A549 (cell line): ENCODE results near the gene MSS51. TPM values are rescaled to one million over a fixed set of nuclear protein-coding genes. Genes with fewer than 3 reads are reported as not detected.

Source experiments
- ATAC-seq, 2 experiments: fragments of 200-7000 bp in 1 of 2; fragments of >200 bp in 1 of 2; cut with Nextera tagmentation in 1 of 2; cut with Tn5 transposase in 1 of 2; 3 replicates each; pipeline versions ENCODE4 v1.8.0 to v1.9.1; 2018 to 2020; ENCODE audit warnings: mild to moderate bottlenecking in 1 of 2, moderate library complexity in 1 of 2
- CTCF ChIA-PET: fragments of 300-600 bp; sonication (Branson Sonifier 250); formaldehyde crosslinking; extraction: SDS; loops from one replicate; lab custom pipeline; 2021; ENCODE audit warnings: antibody characterized with exemption, inconsistent platforms; lab: Yijun Ruan, JAX
- POLR2A ChIA-PET: fragments of 350-600 bp; formaldehyde crosslinking; extraction: SDS; loops from one replicate; lab custom pipeline; 2021; ENCODE audit warnings: antibody characterized with exemption, inconsistent platforms; lab: Yijun Ruan, JAX
- DNase-seq, 2 experiments: peaks; one replicate each; pipeline versions ENCODE4 v3.0.0 to v3.0.0-alpha.2; 2011 to 2016; ENCODE audit warnings: low read depth in 1 of 2, low spot score in 1 of 2
- FAIRE-seq: peaks from 2 replicates; lab custom pipeline; 2011; peaks lifted over from hg19 to GRCh38; lab: Jason Lieb, UNC
- H3K27ac ChIP-seq, 2 experiments: fragments of >200 bp; sonication (Bioruptor Twin); formaldehyde crosslinking; 3 replicates each; pipeline ENCODE4 v1.5.1; 2016 to 2017
- H3K4me1 ChIP-seq: fragments of >200 bp; sonication (Bioruptor Twin); formaldehyde crosslinking; 3 replicates; pipeline ENCODE4 v1.6.1; 2016
- H3K4me2 ChIP-seq: fragments of >200 bp; sonication (Bioruptor Twin); formaldehyde crosslinking; 3 replicates; pipeline ENCODE4 v1.6.1; 2016
- H3K4me3 ChIP-seq: fragments of >200 bp; sonication (Bioruptor Twin); formaldehyde crosslinking; 3 replicates; pipeline ENCODE4 v1.5.1; 2016
- H3K9me3 ChIP-seq: fragments of >200 bp; sonication (Bioruptor Twin); formaldehyde crosslinking; 3 replicates; pipeline ENCODE4 v1.6.1; 2016
- BHLHE40 ChIP-seq: IDR thresholded peaks from 2 replicates; pipeline ENCODE4 v1.6.1; 2012; ENCODE audit warnings: low read depth, low read length, inconsistent platforms
- CBX2 ChIP-seq: fragments of 200-600 bp; sonication (generic); IDR thresholded peaks from 2 replicates; pipeline ENCODE4 v1.6.1; 2016; ENCODE audit warnings: low read depth, mild to moderate bottlenecking, borderline replicate concordance
- CTCF ChIP-seq: fragments of >200 bp; sonication (Bioruptor Twin); formaldehyde crosslinking; IDR thresholded peaks from 3 replicates; pipeline ENCODE4 v1.5.1; 2016
- EHMT2 ChIP-seq: fragments of 200-600 bp; sonication (generic); IDR thresholded peaks from 2 replicates; pipeline ENCODE4 v1.6.1; 2016; ENCODE audit warnings: antibody characterized with exemption, low read depth, mild to moderate bottlenecking, moderate library complexity
- ELK1 ChIP-seq: fragments of 150-350 bp; IDR thresholded peaks from 2 replicates; pipeline ENCODE4 v1.6.1; 2014; ENCODE audit warnings: low read depth, mild to moderate bottlenecking, low read length
- EP300 ChIP-seq, 2 experiments: fragments of >200 bp; sonication (Bioruptor Twin); formaldehyde crosslinking; IDR thresholded peaks; 2 replicates in 1 of 2; 3 replicates in 1 of 2; pipeline ENCODE4 v1.6.1; 2016 to 2017
- FOSL2 ChIP-seq, 2 experiments: fragments of 450-650 bp in 1 of 2; fragments of >200 bp in 1 of 2; sonication (Bioruptor Twin) in 1 of 2; formaldehyde crosslinking; IDR thresholded peaks; 2 replicates each; pipeline versions ENCODE4 v1.5.0 to v1.6.1; 2016 to 2020; ENCODE audit warnings: mild to moderate bottlenecking in 1 of 2, moderate library complexity in 1 of 2
- FOXS1 ChIP-seq: fragments of 250-450 bp; sonication (Bioruptor Pico); IDR thresholded peaks from 2 replicates; pipeline ENCODE4 v1.5.0; 2020; ENCODE audit warnings: mild to moderate bottlenecking, moderate library complexity
- GATA3 ChIP-seq: IDR thresholded peaks from 2 replicates; pipeline ENCODE4 v1.6.1; 2012; ENCODE audit warnings: borderline replicate concordance
- HDAC2 ChIP-seq: fragments of 200-600 bp; sonication (generic); IDR thresholded peaks from 2 replicates; pipeline ENCODE4 v1.6.1; 2016
- HEYL ChIP-seq: fragments of 250-450 bp; sonication (Bioruptor Pico); IDR thresholded peaks from 2 replicates; pipeline ENCODE4 v1.8.0; 2021; ENCODE audit warnings: mild to moderate bottlenecking, moderate library complexity
- HOXB13 ChIP-seq: fragments of 250-450 bp; sonication (Bioruptor Pico); IDR thresholded peaks from 2 replicates; pipeline ENCODE4 v1.5.0; 2020; ENCODE audit warnings: low read depth, mild to moderate bottlenecking, moderate library complexity
- JUN ChIP-seq, 2 experiments: fragments of >200 bp; sonication (Bioruptor Twin); formaldehyde crosslinking; IDR thresholded peaks; 2 replicates in 1 of 2; 3 replicates in 1 of 2; pipeline ENCODE4 v1.6.1; 2016 to 2017
- JUNB ChIP-seq: fragments of >200 bp; sonication (Bioruptor Twin); formaldehyde crosslinking; IDR thresholded peaks from 2 replicates; pipeline ENCODE4 v1.6.1; 2016
- KDM1A ChIP-seq: fragments of 200-600 bp; sonication (generic); IDR thresholded peaks from 2 replicates; pipeline ENCODE4 v1.6.1; 2016; ENCODE audit warnings: low read depth, mild to moderate bottlenecking
- KDM5A ChIP-seq: fragments of 200-600 bp; sonication (generic); IDR thresholded peaks from 2 replicates; pipeline ENCODE4 v1.6.1; 2016; ENCODE audit warnings: antibody characterized with exemption, mild to moderate bottlenecking
- MAZ ChIP-seq: fragments of 150-350 bp; IDR thresholded peaks from 2 replicates; pipeline ENCODE4 v1.6.1; 2014; ENCODE audit warnings: antibody characterized with exemption, low read depth, low read length, borderline replicate concordance
- MYC ChIP-seq: IDR thresholded peaks from 2 replicates; pipeline ENCODE4 v1.6.1; 2012; ENCODE audit warnings: mild to moderate bottlenecking, inconsistent platforms, low read length, improper control_type of control experiment, borderline replicate concordance
- POLR2A ChIP-seq: IDR thresholded peaks from 2 replicates; pipeline ENCODE4 v1.6.1; 2012; ENCODE audit warnings: mild to moderate bottlenecking, low read length
- POLR2AphosphoS2 ChIP-seq: conservative IDR thresholded peaks from 2 replicates; pipeline ENCODE4 v1.6.1; 2012; ENCODE audit warnings: low read length, improper control_type of control experiment, inconsistent platforms
- RAD21 ChIP-seq, 2 experiments: fragments of >200 bp in 1 of 2; sonication (Bioruptor Twin) in 1 of 2; formaldehyde crosslinking in 1 of 2; IDR thresholded peaks in 1 of 2; conservative IDR thresholded peaks in 1 of 2; 2 replicates in 1 of 2; 3 replicates in 1 of 2; pipeline ENCODE4 v1.6.1; 2012 to 2018; ENCODE audit warnings: inconsistent platforms in 1 of 2
- RARB ChIP-seq: fragments of 250-450 bp; sonication (Bioruptor Pico); IDR thresholded peaks from 2 replicates; pipeline ENCODE4 v1.8.0; 2021; ENCODE audit warnings: mild to moderate bottlenecking, moderate library complexity
- SMC3 ChIP-seq: fragments of >200 bp; sonication (Bioruptor Twin); formaldehyde crosslinking; IDR thresholded peaks from 3 replicates; pipeline ENCODE4 v1.6.1; 2018; ENCODE audit warnings: inconsistent platforms
- TFCP2L1 ChIP-seq: fragments of 250-450 bp; sonication (Bioruptor Pico); IDR thresholded peaks from 2 replicates; pipeline ENCODE4 v1.5.0; 2021; ENCODE audit warnings: mild to moderate bottlenecking
- ZFP36 ChIP-seq: fragments of 450-650 bp; IDR thresholded peaks from 2 replicates; pipeline ENCODE4 v1.6.1; 2014; ENCODE audit warnings: borderline replicate concordance; ENCODE audit not compliant: partially characterized antibody
- WGBS: methylation state at CpG from one replicate; pipeline ENCODE4 v1.1.6; 2017; ENCODE audit errors: missing lambda C conversion rate; 5-methylcytosine and 5-hydroxymethylcytosine counted together
- polyA minus RNA-seq: library from RNA; depleted of rRNA, polyadenylated mRNA; stranded (reverse); fragments of >200 nt; gene quantifications from 2 replicates; pipeline ENCODE4 v1.2.3, GENCODE V29; 2011; rRNA and poly(A)+ RNA removed
- polyA plus RNA-seq, 4 experiments: library from polyadenylated mRNA; depleted of rRNA in 3 of 4; stranded (reverse); fragments of >200 nt; fragmentation: RNase III in 1 of 4; extraction: RNeasy Plus Mini Kit Qiagen cat#74134 plus additional on column Dnase treatment in 1 of 4; gene quantifications; 2 replicates in 3 of 4; 3 replicates in 1 of 4; pipeline ENCODE4 v1.2.3, GENCODE V29; 2011 to 2017
- TF ChIP-seq, protein P1 (sequence below): IDR thresholded peaks from 2 replicates; pipeline ENCODE4 v1.6.1; 2012; ENCODE audit warnings: low read depth, borderline replicate concordance
- TF ChIP-seq, protein P2 (sequence below): fragments of >200 bp; sonication (Bioruptor Twin); formaldehyde crosslinking; IDR thresholded peaks from 3 replicates; pipeline ENCODE4 v1.6.1; 2016

The MSS51 gene
- 1.1 TPM in 2 replicates for polyA plus RNA-seq (2011; rRNA removed)
- 0.39 and 0.45 TPM in 2 replicates for polyA plus RNA-seq (2012; cell fraction: cytosol; rRNA removed)
- 3.8 and 6.2 TPM in 2 replicates for polyA plus RNA-seq (2012; cell fraction: nucleus; rRNA removed)
- 0.47 to 0.53 TPM (median 0.49 TPM) in 3 replicates for polyA plus RNA-seq (2017; fragmentation: RNase III; extraction: RNeasy Plus Mini Kit Qiagen cat#74134 plus additional on column Dnase treatment)
- 0.97 and 1.8 TPM in 2 replicates for polyA minus RNA-seq

GRCh38 chr10:73433538-73433867 lies at the start of gene MSS51:
MSS51 (minus strand) TSS chr10:73433561; CDS start chr10:73428284, 5,277 bp downstream.
- DNase-seq: no peak
- ChIA-PET POLR2A (interaction anchor here (1.9 kb wide), 1 partner anchor 62 kb away, joined by 7 read pairs; the partner anchor contains the start of gene PPP3CB), CTCF (no interaction called here)
- H3K9me3 ChIP-seq: no peaks in the 10 kb centered on the region
- no peak for FAIRE-seq
- H3K4me2 ChIP-seq: no peak within 1 kb of the TSS
- no peak within 1 kb of the TSS for H3K4me3 ChIP-seq
- ATAC-seq: no peak
- H3K27ac ChIP-seq: no peak within 1 kb of the TSS
- TF ChIP-seq EP300 (IDR thresholded peaks at IDR 0.05) (no peak), EHMT2 (no peak), FOXS1 (CRISPR knock-in tag) (no peak), ELK1 (no peak), SMC3 (no peak), POLR2A (no peak), CTCF (no peak), RARB (CRISPR knock-in tag) (no peak), JUNB (no peak), HEYL (CRISPR knock-in tag) (no peak), KDM5A (no peak), HOXB13 (CRISPR knock-in tag) (no peak), BHLHE40 (no peak), HDAC2 (no peak), POLR2AphosphoS2 (no peak), MYC (no peak), TFCP2L1 (CRISPR knock-in tag) (no peak)
- TF ChIP-seq, protein P1, sequence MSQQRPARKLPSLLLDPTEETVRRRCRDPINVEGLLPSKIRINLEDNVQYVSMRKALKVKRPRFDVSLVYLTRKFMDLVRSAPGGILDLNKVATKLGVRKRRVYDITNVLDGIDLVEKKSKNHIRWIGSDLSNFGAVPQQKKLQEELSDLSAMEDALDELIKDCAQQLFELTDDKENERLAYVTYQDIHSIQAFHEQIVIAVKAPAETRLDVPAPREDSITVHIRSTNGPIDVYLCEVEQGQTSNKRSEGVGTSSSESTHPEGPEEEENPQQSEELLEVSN: no peak
- TF ChIP-seq, protein P2, sequence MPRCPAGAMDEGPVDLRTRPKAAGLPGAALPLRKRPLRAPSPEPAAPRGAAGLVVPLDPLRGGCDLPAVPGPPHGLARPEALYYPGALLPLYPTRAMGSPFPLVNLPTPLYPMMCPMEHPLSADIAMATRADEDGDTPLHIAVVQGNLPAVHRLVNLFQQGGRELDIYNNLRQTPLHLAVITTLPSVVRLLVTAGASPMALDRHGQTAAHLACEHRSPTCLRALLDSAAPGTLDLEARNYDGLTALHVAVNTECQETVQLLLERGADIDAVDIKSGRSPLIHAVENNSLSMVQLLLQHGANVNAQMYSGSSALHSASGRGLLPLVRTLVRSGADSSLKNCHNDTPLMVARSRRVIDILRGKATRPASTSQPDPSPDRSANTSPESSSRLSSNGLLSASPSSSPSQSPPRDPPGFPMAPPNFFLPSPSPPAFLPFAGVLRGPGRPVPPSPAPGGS: no peak
- H3K4me1 ChIP-seq: no peaks in the 10 kb centered on the region

GRCh38 chr10:73480158-73480557 lies 46.8 kb upstream of the MSS51 start:
- TF ChIP-seq GATA3 (no peak), MAZ (no peak), JUNB (no peak), ZFP36 (no peak), RAD21 (conservative IDR thresholded peaks at IDR 0.05 in 1 of 2, IDR thresholded peaks at IDR 0.05 in 1 of 2) (no peak), BHLHE40 (no peak), KDM1A (no peak), FOSL2 (IDR thresholded peaks at IDR 0.05) (no peak), FOSL2 (CRISPR knock-in tag; IDR thresholded peaks at IDR 0.05) (no peak), JUN (IDR thresholded peaks at IDR 0.05) (no peak), CBX2 (no peak), SMC3 (no peak)
- Histone ChIP-seq H3K27ac (no peak overlapping the region), H3K4me3 (no peak overlapping the region), H3K9me3 (no peaks in the 10 kb centered on the region), H3K4me1 (peaks cover 11% of the 10 kb centered on the region; the same call in 2 of the 3 replicates), H3K4me2 (no peak overlapping the region; the same call in 2 of the 3 replicates)
- ChIA-PET CTCF (interaction anchor here (0.7 kb wide), 1 partner anchor 10 kb away, joined by 3 read pairs; no protein-coding TSS in a partner anchor), POLR2A (no interaction called here)
- WGBS: 67% methylated on average over 7 of the region's 7 CpGs
- FAIRE-seq (no peak), DNase-seq (no peak), ATAC-seq (no peak)
